WTC11 (cell line): ENCODE measurements around the gene CPNE7. TPM values are rescaled to one million over a fixed set of nuclear protein-coding genes. Genes with fewer than 3 reads are reported as not detected.

ENCODE experiments used
- ATAC-seq: fragments of 200-7000 bp; cut with Tn5 transposase; 2 replicates; pipeline ENCODE4 v1.10.0; 2021; ENCODE audit warnings: mild to moderate bottlenecking, moderate library complexity
- CTCF ChIA-PET: fragments of 300-600 bp; sonication (Branson Sonifier 250); formaldehyde crosslinking; loops from one replicate; lab custom pipeline; 2021; ENCODE audit warnings: antibody characterized with exemption; lab: Charles Lee
- POLR2A ChIA-PET: fragments of 350-600 bp; sonication (Branson Sonifier 250); formaldehyde crosslinking; loops from one replicate; lab custom pipeline; 2021; ENCODE audit warnings: antibody characterized with exemption; lab: Charles Lee
- DNase-seq: peaks from one replicate; pipeline ENCODE4 v3.0.0; 2021; ENCODE audit warnings: low spot score
- H3K27ac Mint-ChIP-seq: 2 replicates; pipeline ENCODE4 v1.8.0; 2021; ENCODE audit warnings: mixed read lengths
- H3K27me3 Mint-ChIP-seq: 2 replicates; pipeline ENCODE4 v1.8.0; 2021; ENCODE audit warnings: low read depth, mild to moderate bottlenecking, moderate library complexity, mixed read lengths
- H3K36me3 Mint-ChIP-seq: 2 replicates; pipeline ENCODE4 v1.8.0; 2021; ENCODE audit warnings: mixed read lengths
- H3K4me1 Mint-ChIP-seq: 2 replicates; pipeline ENCODE4 v1.8.0; 2022; ENCODE audit warnings: mixed read lengths
- H3K4me3 Mint-ChIP-seq: 2 replicates; pipeline ENCODE4 v1.8.0; 2021; ENCODE audit warnings: mild to moderate bottlenecking, moderate library complexity, mixed read lengths
- H3K9me3 Mint-ChIP-seq: 2 replicates; pipeline ENCODE4 v1.8.0; 2021; ENCODE audit warnings: mixed read lengths
- CREM ChIP-seq: sonication (generic); formaldehyde crosslinking; IDR thresholded peaks from 2 replicates; pipeline ENCODE4 v1.8.1; 2022; ENCODE audit warnings: mild to moderate bottlenecking, missing genetic modification reagents, moderate library complexity
- EMX1 ChIP-seq: fragments of 250-450 bp; sonication (Bioruptor Pico); IDR thresholded peaks from 2 replicates; pipeline ENCODE4 v1.8.0; 2021; ENCODE audit warnings: mild to moderate bottlenecking
- FOXJ3 ChIP-seq: sonication (generic); formaldehyde crosslinking; IDR thresholded peaks from 2 replicates; pipeline ENCODE4 v1.9.0; 2021; ENCODE audit warnings: missing genetic modification reagents, mild to moderate bottlenecking, borderline replicate concordance
- FOXK1 ChIP-seq: sonication (generic); formaldehyde crosslinking; IDR thresholded peaks from 2 replicates; pipeline ENCODE4 v1.8.0; 2022; ENCODE audit warnings: mild to moderate bottlenecking, moderate library complexity, missing genetic modification reagents
- FOXP4 ChIP-seq: sonication (generic); formaldehyde crosslinking; IDR thresholded peaks from 2 replicates; pipeline ENCODE4 v1.8.0; 2022; ENCODE audit warnings: mild to moderate bottlenecking, missing genetic modification reagents
- GRHL2 ChIP-seq: fragments of 250-450 bp; sonication (Bioruptor Pico); IDR thresholded peaks from 2 replicates; pipeline ENCODE4 v1.8.0; 2022; ENCODE audit warnings: mild to moderate bottlenecking, moderate library complexity; ENCODE audit not compliant: insufficient replicate concordance, severe bottlenecking
- GTF2I ChIP-seq: fragments of 250-450 bp; sonication (Bioruptor Pico); conservative IDR thresholded peaks from 2 replicates; pipeline ENCODE4 v1.4.0; 2021; ENCODE audit warnings: mild to moderate bottlenecking
- IRF2 ChIP-seq: sonication (generic); formaldehyde crosslinking; IDR thresholded peaks from 2 replicates; pipeline ENCODE4 v1.8.0; 2022; ENCODE audit warnings: low read depth, missing genetic modification reagents, borderline replicate concordance
- MYBL2 ChIP-seq: sonication (generic); formaldehyde crosslinking; IDR thresholded peaks from 2 replicates; pipeline ENCODE4 v1.8.1; 2023; ENCODE audit warnings: mild to moderate bottlenecking, moderate library complexity, missing genetic modification reagents
- NFE2L1 ChIP-seq: sonication (generic); formaldehyde crosslinking; IDR thresholded peaks from 2 replicates; pipeline ENCODE4 v1.8.1; 2023; ENCODE audit warnings: missing genetic modification reagents
- NR1H2 ChIP-seq: sonication (generic); formaldehyde crosslinking; IDR thresholded peaks from 2 replicates; pipeline ENCODE4 v1.9.0; 2021; ENCODE audit warnings: mild to moderate bottlenecking, moderate library complexity, missing genetic modification reagents
- NR2C2 ChIP-seq: sonication (generic); formaldehyde crosslinking; IDR thresholded peaks from 2 replicates; pipeline ENCODE4 v1.8.0; 2022; ENCODE audit warnings: mild to moderate bottlenecking, missing genetic modification reagents
- PREB ChIP-seq: sonication (generic); formaldehyde crosslinking; IDR thresholded peaks from 2 replicates; pipeline ENCODE4 v1.8.1; 2022; ENCODE audit warnings: mild to moderate bottlenecking, missing genetic modification reagents, moderate library complexity, borderline replicate concordance
- RELA ChIP-seq: sonication (generic); formaldehyde crosslinking; IDR thresholded peaks from 2 replicates; pipeline ENCODE4 v1.8.1; 2022; ENCODE audit warnings: missing genetic modification reagents, mild to moderate bottlenecking, borderline replicate concordance
- SMAD4 ChIP-seq: sonication (generic); formaldehyde crosslinking; IDR thresholded peaks from 2 replicates; pipeline ENCODE4 v1.8.0; 2022; ENCODE audit warnings: mild to moderate bottlenecking, missing genetic modification reagents
- ZNF121 ChIP-seq: sonication (generic); formaldehyde crosslinking; IDR thresholded peaks from 2 replicates; pipeline ENCODE4 v1.8.0; 2023; ENCODE audit warnings: missing genetic modification reagents
- ZNF138 ChIP-seq: sonication (generic); formaldehyde crosslinking; conservative IDR thresholded peaks from 2 replicates; pipeline ENCODE4 v1.8.1; 2022; ENCODE audit warnings: mild to moderate bottlenecking, moderate library complexity, missing genetic modification reagents
- ZNF317 ChIP-seq: sonication (generic); formaldehyde crosslinking; IDR thresholded peaks from 2 replicates; pipeline ENCODE4 v1.8.1; 2023; ENCODE audit warnings: low read depth, mild to moderate bottlenecking, moderate library complexity, missing genetic modification reagents, borderline replicate concordance
- ZNF416 ChIP-seq: fragments of 250-450 bp; sonication (Bioruptor Pico); IDR thresholded peaks from 2 replicates; pipeline ENCODE4 v1.9.0; 2021; ENCODE audit warnings: mild to moderate bottlenecking, inconsistent platforms
- ZNF423 ChIP-seq: fragments of 250-450 bp; sonication (Bioruptor Pico); IDR thresholded peaks from 2 replicates; pipeline ENCODE4 v2.1.2; 2022; ENCODE audit warnings: mild to moderate bottlenecking, moderate library complexity
- total RNA-seq: library from RNA; stranded (reverse); gene quantifications from 3 replicates; pipeline ENCODE4 v1.2.3, GENCODE V29; 2021
- TF ChIP-seq, protein P1 (sequence below): fragments of 250-450 bp; sonication (Bioruptor Pico); conservative IDR thresholded peaks from 2 replicates; pipeline ENCODE4 v1.9.0; 2021; ENCODE audit warnings: mild to moderate bottlenecking
- TF ChIP-seq, protein P2 (sequence below): sonication (generic); formaldehyde crosslinking; conservative IDR thresholded peaks from 2 replicates; pipeline ENCODE4 v1.8.1; 2022; ENCODE audit warnings: mild to moderate bottlenecking, missing genetic modification reagents
- TF ChIP-seq, protein P3 (sequence below): sonication (generic); formaldehyde crosslinking; IDR thresholded peaks from 2 replicates; pipeline ENCODE4 v1.8.1; 2022; ENCODE audit warnings: mild to moderate bottlenecking, moderate library complexity, missing genetic modification reagents

The CPNE7 gene
- total RNA-seq, 1 experiment from 2014 or later: 42.6 TPM

GRCh38 chr16:89636663-89637062 lies 61.1 kb downstream of the CPNE7 start:
- DNase-seq (no peak), ATAC-seq (no peak)
- H3K36me3 Mint-ChIP-seq: no peaks in the 10 kb centered on the region
- H3K9me3 Mint-ChIP-seq: no peaks in the 10 kb centered on the region
- ChIA-PET POLR2A (no interaction called here), CTCF (interaction anchor here (1.2 to 2.0 kb wide), 2 partner anchors 21 to 34 kb away, joined by 3 to 6 read pairs; no protein-coding TSS in a partner anchor)
- H3K27ac Mint-ChIP-seq: no peak overlapping the region
- H3K27me3 Mint-ChIP-seq: peaks cover 15% of the 10 kb centered on the region
- TF ChIP-seq, protein P1, sequence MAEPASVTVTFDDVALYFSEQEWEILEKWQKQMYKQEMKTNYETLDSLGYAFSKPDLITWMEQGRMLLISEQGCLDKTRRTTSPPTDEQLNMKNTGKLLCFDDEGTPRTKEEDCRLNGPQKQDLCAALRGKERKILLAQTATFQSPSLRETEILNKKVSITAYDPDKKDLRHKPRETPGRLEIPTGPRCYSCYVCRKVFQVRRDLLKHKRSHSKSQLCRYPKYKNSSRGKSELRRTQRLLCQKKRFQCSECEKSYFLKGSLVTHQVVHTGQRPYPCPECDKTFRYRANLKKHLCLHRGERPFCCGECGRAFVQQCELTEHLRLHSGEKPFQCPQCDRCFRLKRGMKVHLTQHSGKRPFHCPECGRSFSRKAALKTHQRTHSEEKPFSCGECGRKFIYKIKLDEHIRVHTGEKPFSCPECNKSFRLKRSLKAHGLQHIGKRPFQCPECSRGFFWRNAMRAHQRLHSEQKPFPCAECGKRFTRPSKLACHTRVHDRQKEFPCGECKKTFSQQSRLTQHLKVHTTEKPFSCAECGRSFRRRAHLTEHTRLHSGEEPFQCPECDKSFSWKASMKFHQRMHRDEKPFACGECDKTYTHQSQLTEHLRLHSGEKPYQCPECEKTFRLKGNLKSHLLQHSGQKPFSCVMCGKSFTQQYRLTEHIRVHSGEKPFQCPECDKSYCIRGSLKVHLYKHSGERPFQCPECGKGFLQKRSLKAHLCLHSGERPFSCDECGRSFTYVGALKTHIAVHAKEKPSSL (CRISPR knock-in tag): no peak
- TF ChIP-seq ZNF423 (CRISPR knock-in tag) (no peak), GTF2I (no peak), NFE2L1 (CRISPR knock-in tag) (no peak), ZNF121 (CRISPR knock-in tag) (no peak), SMAD4 (CRISPR knock-in tag) (no peak), GRHL2 (CRISPR knock-in tag) (no peak), MYBL2 (CRISPR knock-in tag) (no peak), CREM (CRISPR knock-in tag) (no peak), ZNF416 (CRISPR knock-in tag) (no peak), ZNF138 (no peak), NR2C2 (no peak)
- no peak overlapping the region for H3K4me3 Mint-ChIP-seq
- H3K4me1 Mint-ChIP-seq: peaks cover 7% of the 10 kb centered on the region

- TF ChIP-seq PREB (CRISPR knock-in tag): no peak
- no peak for TF ChIP-seq EMX1 (CRISPR knock-in tag)
- no peak for TF ChIP-seq RELA (CRISPR knock-in tag)
- TF ChIP-seq IRF2 (CRISPR knock-in tag): no peak
- TF ChIP-seq, protein P2, sequence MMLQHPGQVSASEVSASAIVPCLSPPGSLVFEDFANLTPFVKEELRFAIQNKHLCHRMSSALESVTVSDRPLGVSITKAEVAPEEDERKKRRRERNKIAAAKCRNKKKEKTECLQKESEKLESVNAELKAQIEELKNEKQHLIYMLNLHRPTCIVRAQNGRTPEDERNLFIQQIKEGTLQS (CRISPR knock-in tag): no peak
- TF ChIP-seq FOXP4: no peak
- no peak for TF ChIP-seq FOXJ3
- no peak for TF ChIP-seq NR1H2 (CRISPR knock-in tag)
- no peak for TF ChIP-seq ZNF317 (CRISPR knock-in tag)
- TF ChIP-seq, protein P3, sequence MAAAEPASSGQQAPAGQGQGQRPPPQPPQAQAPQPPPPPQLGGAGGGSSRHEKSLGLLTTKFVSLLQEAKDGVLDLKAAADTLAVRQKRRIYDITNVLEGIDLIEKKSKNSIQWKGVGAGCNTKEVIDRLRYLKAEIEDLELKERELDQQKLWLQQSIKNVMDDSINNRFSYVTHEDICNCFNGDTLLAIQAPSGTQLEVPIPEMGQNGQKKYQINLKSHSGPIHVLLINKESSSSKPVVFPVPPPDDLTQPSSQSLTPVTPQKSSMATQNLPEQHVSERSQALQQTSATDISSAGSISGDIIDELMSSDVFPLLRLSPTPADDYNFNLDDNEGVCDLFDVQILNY (CRISPR knock-in tag): no peak
- TF ChIP-seq GTF2I: no peak
- no peak for TF ChIP-seq GRHL2 (CRISPR knock-in tag)
- TF ChIP-seq FOXK1 (CRISPR knock-in tag): no peak
- H3K27me3 Mint-ChIP-seq: peaks cover 15% of the 10 kb centered on the region
- no peak for DNase-seq
- ChIA-PET POLR2A (no interaction called here), CTCF (interaction anchor here (1.2 to 2.0 kb wide), 4 partner anchors 22 to 38 kb away, joined by 3 to 6 read pairs (median 4); no protein-coding TSS in a partner anchor)
- H3K27ac Mint-ChIP-seq: no peak overlapping the region
- ATAC-seq: no peak
- no peaks in the 10 kb centered on the region for H3K36me3 Mint-ChIP-seq
- H3K4me3 Mint-ChIP-seq: no peak overlapping the region
- peaks cover 7% of the 10 kb centered on the region for H3K4me1 Mint-ChIP-seq
- H3K9me3 Mint-ChIP-seq: no peaks in the 10 kb centered on the region
These were observed 61.8 kb downstream of the CPNE7 start for GRCh38 chr16:89637379-89637778.
